Liver (tissue), 9 donors: ENCODE data around the gene RNLS. TPM values are rescaled to one million over a fixed set of nuclear protein-coding genes. Genes with fewer than 3 reads are reported as not detected.
"Not testable (repeated sequence)": the region's sequence is repeated elsewhere in the genome, so short reads cannot be mapped to it uniquely, and the experiment has no call there.

ENCODE experiments used
- DNase-seq: peaks from one replicate; pipeline ENCODE4 v3.0.0-alpha.2; 2017; ENCODE audit warnings: low spot score
- H3K27ac ChIP-seq, 2 donors: one replicate each; pipeline ENCODE4 v1.7.0; 2013; ENCODE audit warnings: inconsistent platforms in 2 of 2, low read length in 2 of 2, control low read depth in 1 of 2, low read depth in 1 of 2, mild to moderate bottlenecking in 1 of 2
- H3K27me3 ChIP-seq, 4 donors: one replicate each; pipeline versions ENCODE4 v1.6.1 to v1.7.0; 2013; ENCODE audit warnings: low read length in 3 of 4, inconsistent platforms in 1 of 4, mild to moderate bottlenecking in 1 of 4, moderate library complexity in 1 of 4; ENCODE audit not compliant: control insufficient read depth in 4 of 4, insufficient read depth in 4 of 4
- H3K36me3 ChIP-seq, 4 donors: one replicate each; pipeline versions ENCODE4 v1.6.1 to v1.7.0; 2013; ENCODE audit warnings: low read length in 3 of 4, mild to moderate bottlenecking in 3 of 4, low read depth in 1 of 4, moderate library complexity in 1 of 4; ENCODE audit not compliant: control insufficient read depth in 4 of 4, insufficient read depth in 3 of 4
- H3K4me1 ChIP-seq, 4 donors: one replicate each; pipeline versions ENCODE4 v1.6.1 to v1.7.0; 2013; ENCODE audit warnings: low read length in 3 of 4, mild to moderate bottlenecking in 3 of 4, moderate library complexity in 1 of 4; ENCODE audit not compliant: control insufficient read depth in 4 of 4, insufficient read depth in 4 of 4
- H3K4me3 ChIP-seq, 3 donors: one replicate each; pipeline versions ENCODE4 v1.6.1 to v1.7.0; 2013; ENCODE audit warnings: low read length in 3 of 3, control low read depth in 1 of 3, low read depth in 1 of 3, mild to moderate bottlenecking in 1 of 3
- H3K9ac ChIP-seq, 2 donors: one replicate each; pipeline ENCODE4 v1.7.0; 2013; ENCODE audit warnings: low read length in 2 of 2, mild to moderate bottlenecking in 2 of 2, moderate library complexity in 2 of 2, control low read depth in 1 of 2, low read depth in 1 of 2
- H3K9me3 ChIP-seq, 4 donors: one replicate each; pipeline versions ENCODE4 v1.6.1 to v1.7.0; 2013; ENCODE audit warnings: low read length in 3 of 4; ENCODE audit not compliant: control insufficient read depth in 4 of 4
- ATF3 ChIP-seq: IDR thresholded peaks from 2 replicates; pipeline ENCODE4 v1.6.1; 2016; ENCODE audit warnings: antibody characterized with exemption
- CTCF ChIP-seq: fragments of 150-350 bp; IDR thresholded peaks from 2 replicates; pipeline ENCODE4 v1.5.1; 2017; ENCODE audit warnings: improper control_type of control experiment, low read depth, low read length; ENCODE audit not compliant: missing input control
- EGR1 ChIP-seq, 2 donors: IDR thresholded peaks; 2 replicates each; pipeline ENCODE4 v1.6.1; 2016 to 2018; ENCODE audit warnings: antibody characterized with exemption in 2 of 2, low read depth in 2 of 2
- FOXA1 ChIP-seq: IDR thresholded peaks from 2 replicates; pipeline ENCODE4 v1.6.1; 2016; ENCODE audit warnings: antibody characterized with exemption
- FOXA2 ChIP-seq: IDR thresholded peaks from 2 replicates; pipeline ENCODE4 v1.6.1; 2016; ENCODE audit warnings: antibody characterized with exemption
- HNF4A ChIP-seq, 2 donors: conservative IDR thresholded peaks; 2 replicates each; pipeline ENCODE4 v1.6.1; 2016; ENCODE audit warnings: antibody characterized with exemption in 2 of 2, mild to moderate bottlenecking in 2 of 2
- HNF4G ChIP-seq: IDR thresholded peaks from 2 replicates; pipeline ENCODE4 v1.6.1; 2016; ENCODE audit warnings: antibody characterized with exemption
- JUND ChIP-seq, 2 donors: IDR thresholded peaks; 2 replicates each; pipeline ENCODE4 v1.6.1; 2016; ENCODE audit warnings: antibody characterized with exemption in 2 of 2
- NR2F2 ChIP-seq: IDR thresholded peaks from 2 replicates; pipeline ENCODE4 v1.6.1; 2016; ENCODE audit warnings: antibody characterized with exemption
- RXRA ChIP-seq, 2 donors: IDR thresholded peaks; 2 replicates each; pipeline ENCODE4 v1.6.1; 2017 to 2018; ENCODE audit warnings: antibody characterized with exemption in 2 of 2, mild to moderate bottlenecking in 1 of 2
- SP1 ChIP-seq: IDR thresholded peaks from 2 replicates; pipeline ENCODE4 v1.6.1; 2018; ENCODE audit warnings: antibody characterized with exemption, mild to moderate bottlenecking
- TAF1 ChIP-seq: conservative IDR thresholded peaks from 2 replicates; pipeline ENCODE4 v1.6.1; 2016; ENCODE audit warnings: antibody characterized with exemption, mild to moderate bottlenecking
- ZBTB33 ChIP-seq: IDR thresholded peaks from 2 replicates; pipeline ENCODE4 v1.6.1; 2016; ENCODE audit warnings: antibody characterized with exemption
- WGBS: extraction: QIAGEN DNeasy Blood & Tissue Kit; methylation state at CpG from one replicate; pipeline ENCODE4 v1.1.7; 2013; 5-methylcytosine and 5-hydroxymethylcytosine counted together
- polyA plus RNA-seq, 2 donors: library from polyadenylated mRNA; stranded (reverse) in 1 of 2; unstranded in 1 of 2; fragments of 200-250 nt in 1 of 2; fragments of >200 nt in 1 of 2; fragmentation: Nextera tagmentation in 1 of 2; extraction: Ambion mirVana in 1 of 2; gene quantifications; one replicate each; pipeline versions ENCODE4 v1.2.1 to v1.2.3, GENCODE V29; 2013 to 2015
- total RNA-seq, 2 donors: library from RNA; depleted of rRNA; stranded (reverse); fragments of >200 nt; gene quantifications; one replicate each; pipeline ENCODE4 v1.2.3, GENCODE V29; 2014
- TF ChIP-seq, protein P1 (sequence below): IDR thresholded peaks from 2 replicates; pipeline ENCODE4 v1.6.1; 2016; ENCODE audit warnings: antibody characterized with exemption, mild to moderate bottlenecking
- donor health status: healthy.
- donor health status: healthy.
- donor health status: healthy.
- donor health status: healthy.
- donor health status: healthy.

The RNLS gene
- total and polyA plus RNA-seq, 4 donors: 4.1 to 12.4 (median 7.5) TPM

DNA sequence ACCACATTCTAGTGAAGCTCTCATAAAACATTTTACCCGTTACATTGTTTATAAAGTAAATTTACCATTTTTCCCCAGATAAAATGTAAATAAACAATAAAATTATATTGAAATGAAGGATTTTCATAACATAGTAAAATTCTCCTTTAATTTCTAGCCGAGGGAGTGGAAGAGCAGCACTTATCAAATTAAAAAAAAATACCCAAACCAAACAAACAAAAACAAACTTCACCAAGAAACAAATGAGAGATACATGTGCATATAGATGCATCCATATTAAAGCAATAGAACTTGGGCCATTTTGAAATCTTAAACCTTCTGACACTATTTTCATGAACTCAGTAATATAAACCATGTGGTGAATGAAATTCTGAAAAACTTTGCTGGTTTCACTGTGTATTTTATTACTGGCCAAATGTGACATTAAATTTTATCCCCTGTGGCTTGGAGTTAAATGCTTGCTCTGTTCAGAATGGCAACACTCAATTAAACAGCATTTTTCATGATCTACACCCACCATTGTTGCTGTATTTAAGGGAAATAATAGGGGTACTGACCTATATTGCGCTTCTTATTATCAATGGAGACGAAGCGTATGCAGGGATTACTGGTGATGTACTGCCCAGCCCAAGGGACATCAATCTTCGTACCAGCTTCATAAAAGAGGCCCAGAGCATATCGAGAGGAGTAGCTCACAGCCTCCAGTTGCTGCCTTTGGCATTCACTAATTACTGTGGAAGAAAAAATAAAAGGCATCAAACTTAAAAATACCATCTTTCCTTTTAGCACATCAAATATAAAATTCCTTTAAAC is 220.9 kb downstream of the RNLS start:
- Histone ChIP-seq H3K27ac (no peak overlapping the region), H3K4me3 (no peak overlapping the region), H3K9ac (no peak overlapping the region), H3K9me3 (no peaks in the 10 kb centered on the region), H3K4me1 (peaks cover 0 to 3% (median 1%) of the 10 kb centered on the region in 4 donors), H3K36me3 (no peaks in the 10 kb centered on the region), H3K27me3 (no peaks in the 10 kb centered on the region)
- DNase-seq: no peak
- TF ChIP-seq HNF4G (no peak), TAF1 (no peak), SP1 (no peak), FOXA1 (no peak), NR2F2 (no peak), HNF4A (conservative IDR thresholded peaks at IDR 0.05) (no peak)
- 95% methylated on average over 7 of the region's 7 CpGs for WGBS

GRCh38 chr10:88361494-88361893 is 221.6 kb downstream of the RNLS start:
- 97% methylated on average over 2 of the region's 2 CpGs for WGBS
- peaks cover 0 to 3% (median 1%) of the 10 kb centered on the region in 4 donors for H3K4me1 ChIP-seq
- H3K36me3 ChIP-seq: no peaks in the 10 kb centered on the region
- TF ChIP-seq NR2F2 (no peak), EGR1 (IDR thresholded peaks at IDR 0.05; ENCODE audit: low read depth in 2 of 2) (no peak), JUND (IDR thresholded peaks at IDR 0.05) (no peak)
- DNase-seq: no peak
- no peak overlapping the region for H3K27ac ChIP-seq
- H3K4me3 ChIP-seq: no peak overlapping the region
- H3K27me3 ChIP-seq: no peaks in the 10 kb centered on the region
- no peak overlapping the region for H3K9ac ChIP-seq
- H3K9me3 ChIP-seq: no peaks in the 10 kb centered on the region

DNA sequence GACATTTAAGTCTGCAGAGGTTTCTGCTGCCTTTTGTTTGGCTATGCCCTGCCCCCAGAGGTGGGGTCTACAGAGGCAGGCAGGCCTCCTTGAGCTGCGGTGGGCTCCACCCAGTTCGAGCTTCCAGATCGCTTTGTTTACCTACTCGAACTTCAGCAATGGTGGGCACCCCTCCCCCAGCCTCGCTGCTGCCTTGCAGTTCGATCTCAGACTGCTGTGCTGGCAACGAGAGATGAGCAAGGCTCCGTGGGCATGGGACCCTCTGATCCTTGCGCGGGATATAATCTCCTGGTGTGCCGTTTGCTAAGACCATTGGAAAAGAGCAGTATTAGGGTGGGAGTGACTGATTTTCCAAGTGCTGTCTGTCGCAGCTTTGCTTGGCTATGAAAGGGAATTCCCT is 227.4 kb downstream of the RNLS start:
- 98% methylated on average over 12 of the region's 12 CpGs for WGBS
- DNase-seq, H3K4me3 ChIP-seq, H3K4me1 ChIP-seq, H3K27ac ChIP-seq, H3K36me3 ChIP-seq, H3K27me3 ChIP-seq, H3K9me3 ChIP-seq, H3K9ac ChIP-seq: not testable (repeated sequence)

DNA sequence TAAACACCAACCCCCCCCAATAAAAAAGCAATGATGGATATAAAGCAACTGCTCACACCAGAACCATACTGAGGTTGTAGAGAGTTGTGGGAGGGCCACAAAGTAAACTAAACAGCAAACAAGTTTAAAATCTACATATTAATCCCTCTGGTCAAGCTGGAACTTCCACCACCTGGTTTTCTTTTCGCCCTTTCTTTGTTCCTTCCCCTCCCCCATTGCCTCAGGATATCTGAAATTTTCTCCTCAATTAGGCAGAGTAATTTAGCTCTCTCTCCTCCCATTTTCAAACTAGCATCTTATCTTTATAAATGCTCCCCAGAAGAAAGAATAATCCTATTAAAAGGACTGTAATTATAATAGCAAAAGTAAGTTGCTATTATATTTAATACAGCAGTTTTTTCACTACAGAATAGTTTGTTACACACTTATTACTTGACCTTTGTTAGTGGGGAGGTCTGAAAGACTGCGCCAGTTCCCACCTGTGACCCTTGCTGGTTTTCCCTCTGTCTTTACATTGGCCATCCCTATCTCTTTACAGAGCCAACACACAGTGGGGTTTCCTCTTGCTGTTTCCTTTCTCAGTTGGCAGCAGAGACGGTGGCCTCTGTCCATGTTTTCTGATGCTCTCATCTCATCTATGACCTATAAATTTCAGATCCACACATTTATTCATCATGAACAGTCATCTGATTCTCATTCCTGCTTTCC is 235.4 kb downstream of the RNLS start:
- WGBS: 85% methylated on average over 3 of the region's 3 CpGs
- peaks cover 0 to 23% (median 14%) of the 10 kb centered on the region in 4 donors for H3K4me1 ChIP-seq
- no peaks in the 10 kb centered on the region for H3K27me3 ChIP-seq
- no peaks in the 10 kb centered on the region for H3K36me3 ChIP-seq
- no peak overlapping the region for H3K27ac ChIP-seq
- no peaks in the 10 kb centered on the region for H3K9me3 ChIP-seq
- no peak for DNase-seq
- H3K4me3 ChIP-seq: no peak overlapping the region
- no peak overlapping the region for H3K9ac ChIP-seq
- TF ChIP-seq FOXA1: no peak
- TF ChIP-seq, protein P1, sequence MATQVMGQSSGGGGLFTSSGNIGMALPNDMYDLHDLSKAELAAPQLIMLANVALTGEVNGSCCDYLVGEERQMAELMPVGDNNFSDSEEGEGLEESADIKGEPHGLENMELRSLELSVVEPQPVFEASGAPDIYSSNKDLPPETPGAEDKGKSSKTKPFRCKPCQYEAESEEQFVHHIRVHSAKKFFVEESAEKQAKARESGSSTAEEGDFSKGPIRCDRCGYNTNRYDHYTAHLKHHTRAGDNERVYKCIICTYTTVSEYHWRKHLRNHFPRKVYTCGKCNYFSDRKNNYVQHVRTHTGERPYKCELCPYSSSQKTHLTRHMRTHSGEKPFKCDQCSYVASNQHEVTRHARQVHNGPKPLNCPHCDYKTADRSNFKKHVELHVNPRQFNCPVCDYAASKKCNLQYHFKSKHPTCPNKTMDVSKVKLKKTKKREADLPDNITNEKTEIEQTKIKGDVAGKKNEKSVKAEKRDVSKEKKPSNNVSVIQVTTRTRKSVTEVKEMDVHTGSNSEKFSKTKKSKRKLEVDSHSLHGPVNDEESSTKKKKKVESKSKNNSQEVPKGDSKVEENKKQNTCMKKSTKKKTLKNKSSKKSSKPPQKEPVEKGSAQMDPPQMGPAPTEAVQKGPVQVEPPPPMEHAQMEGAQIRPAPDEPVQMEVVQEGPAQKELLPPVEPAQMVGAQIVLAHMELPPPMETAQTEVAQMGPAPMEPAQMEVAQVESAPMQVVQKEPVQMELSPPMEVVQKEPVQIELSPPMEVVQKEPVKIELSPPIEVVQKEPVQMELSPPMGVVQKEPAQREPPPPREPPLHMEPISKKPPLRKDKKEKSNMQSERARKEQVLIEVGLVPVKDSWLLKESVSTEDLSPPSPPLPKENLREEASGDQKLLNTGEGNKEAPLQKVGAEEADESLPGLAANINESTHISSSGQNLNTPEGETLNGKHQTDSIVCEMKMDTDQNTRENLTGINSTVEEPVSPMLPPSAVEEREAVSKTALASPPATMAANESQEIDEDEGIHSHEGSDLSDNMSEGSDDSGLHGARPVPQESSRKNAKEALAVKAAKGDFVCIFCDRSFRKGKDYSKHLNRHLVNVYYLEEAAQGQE: no peak
- TF ChIP-seq SP1: no peak
- TF ChIP-seq ZBTB33: no peak
- no peak for TF ChIP-seq TAF1
- TF ChIP-seq EGR1 (IDR thresholded peaks at IDR 0.05; ENCODE audit: low read depth in 2 of 2): no peak
- TF ChIP-seq CTCF: no peak
- TF ChIP-seq JUND (IDR thresholded peaks at IDR 0.05): no peak
- TF ChIP-seq ATF3: no peak
- TF ChIP-seq FOXA2: no peak
- TF ChIP-seq HNF4G: no peak
- TF ChIP-seq RXRA (IDR thresholded peaks at IDR 0.05): no peak
